ENCODE data around the gene SSH2.
A peak's percentile ranks its signal among the peaks of the same experiment; 100 is the strongest.

SSH2 gene

DNA sequence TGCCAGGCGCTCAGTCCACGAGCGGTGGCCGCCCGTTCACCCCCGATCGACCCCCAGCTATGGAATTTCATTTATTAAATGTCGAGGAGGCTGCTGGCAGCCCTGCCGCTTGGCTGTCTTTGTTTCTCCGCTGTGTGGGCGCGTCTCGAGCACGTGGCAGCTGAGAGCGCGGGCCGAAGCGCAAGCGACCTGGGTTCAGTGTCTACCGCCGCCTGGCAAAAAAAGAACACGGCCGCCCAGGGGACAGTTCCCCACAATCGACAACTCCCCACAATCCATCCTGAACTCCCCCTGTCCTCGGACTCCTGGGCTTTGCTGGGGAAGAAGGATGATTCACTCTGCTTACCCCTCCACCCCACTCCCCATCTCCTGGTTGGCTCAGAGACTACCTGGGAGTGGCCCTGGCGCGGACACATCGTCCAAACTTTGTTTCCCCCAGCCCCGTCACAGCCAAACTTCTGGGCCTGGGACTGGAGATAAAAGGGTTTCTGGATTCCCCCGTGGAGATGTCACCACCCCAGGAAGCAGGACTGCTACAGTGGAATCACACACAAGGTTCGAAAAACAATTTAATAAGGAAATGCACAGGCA, 338.8 kb downstream of the SSH2 start:
- Histone ChIP-seq H3K27me3 (ENCODE audit: control insufficient read depth, insufficient read depth, low read length) (no peaks in the 10 kb centered on the region), H3K4me2 (ENCODE audit: low read length) (peak overlapping the region; percentile 50), H3K79me2 (peaks cover 21% of the 10 kb centered on the region), H3K4me1 (peaks cover 36% of the 10 kb centered on the region), H3K9ac (no peak overlapping the region), H3K27ac (peak overlapping the region; percentile 61), H2AFZ (peak overlapping the region; percentile 91), H3K9me3 (ENCODE audit: control insufficient read depth, low read length) (no peaks in the 10 kb centered on the region), H3K36me3 (ENCODE audit: control insufficient read depth, insufficient read depth, low read length) (no peaks in the 10 kb centered on the region), H3K4me3 (ENCODE audit: low read depth, low read length) (no peak overlapping the region)
- TF ChIP-seq, protein P1, sequence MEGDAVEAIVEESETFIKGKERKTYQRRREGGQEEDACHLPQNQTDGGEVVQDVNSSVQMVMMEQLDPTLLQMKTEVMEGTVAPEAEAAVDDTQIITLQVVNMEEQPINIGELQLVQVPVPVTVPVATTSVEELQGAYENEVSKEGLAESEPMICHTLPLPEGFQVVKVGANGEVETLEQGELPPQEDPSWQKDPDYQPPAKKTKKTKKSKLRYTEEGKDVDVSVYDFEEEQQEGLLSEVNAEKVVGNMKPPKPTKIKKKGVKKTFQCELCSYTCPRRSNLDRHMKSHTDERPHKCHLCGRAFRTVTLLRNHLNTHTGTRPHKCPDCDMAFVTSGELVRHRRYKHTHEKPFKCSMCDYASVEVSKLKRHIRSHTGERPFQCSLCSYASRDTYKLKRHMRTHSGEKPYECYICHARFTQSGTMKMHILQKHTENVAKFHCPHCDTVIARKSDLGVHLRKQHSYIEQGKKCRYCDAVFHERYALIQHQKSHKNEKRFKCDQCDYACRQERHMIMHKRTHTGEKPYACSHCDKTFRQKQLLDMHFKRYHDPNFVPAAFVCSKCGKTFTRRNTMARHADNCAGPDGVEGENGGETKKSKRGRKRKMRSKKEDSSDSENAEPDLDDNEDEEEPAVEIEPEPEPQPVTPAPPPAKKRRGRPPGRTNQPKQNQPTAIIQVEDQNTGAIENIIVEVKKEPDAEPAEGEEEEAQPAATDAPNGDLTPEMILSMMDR (IDR thresholded peaks at IDR 0.05), result no peak

GRCh38 chr17:29590411-29591145, 339.4 kb downstream of the SSH2 start:
- Histone ChIP-seq H2AFZ (peak overlapping the region; percentile 99), H3K9me3 (ENCODE audit: control insufficient read depth, low read length) (no peaks in the 10 kb centered on the region), H3K27me3 (ENCODE audit: control insufficient read depth, insufficient read depth, low read length) (no peaks in the 10 kb centered on the region), H3K79me2 (peaks cover 23% of the 10 kb centered on the region), H3K36me3 (ENCODE audit: control insufficient read depth, insufficient read depth, low read length) (no peaks in the 10 kb centered on the region), H3K27ac (peak overlapping the region; percentile 76), H3K9ac (no peak overlapping the region), H3K4me2 (ENCODE audit: low read length) (peak overlapping the region; percentile 67), H3K4me1 (peaks cover 36% of the 10 kb centered on the region), H3K4me3 (ENCODE audit: low read depth, low read length) (no peak overlapping the region)
- TF ChIP-seq, protein P1 (IDR thresholded peaks at IDR 0.05), result no peak

DNA sequence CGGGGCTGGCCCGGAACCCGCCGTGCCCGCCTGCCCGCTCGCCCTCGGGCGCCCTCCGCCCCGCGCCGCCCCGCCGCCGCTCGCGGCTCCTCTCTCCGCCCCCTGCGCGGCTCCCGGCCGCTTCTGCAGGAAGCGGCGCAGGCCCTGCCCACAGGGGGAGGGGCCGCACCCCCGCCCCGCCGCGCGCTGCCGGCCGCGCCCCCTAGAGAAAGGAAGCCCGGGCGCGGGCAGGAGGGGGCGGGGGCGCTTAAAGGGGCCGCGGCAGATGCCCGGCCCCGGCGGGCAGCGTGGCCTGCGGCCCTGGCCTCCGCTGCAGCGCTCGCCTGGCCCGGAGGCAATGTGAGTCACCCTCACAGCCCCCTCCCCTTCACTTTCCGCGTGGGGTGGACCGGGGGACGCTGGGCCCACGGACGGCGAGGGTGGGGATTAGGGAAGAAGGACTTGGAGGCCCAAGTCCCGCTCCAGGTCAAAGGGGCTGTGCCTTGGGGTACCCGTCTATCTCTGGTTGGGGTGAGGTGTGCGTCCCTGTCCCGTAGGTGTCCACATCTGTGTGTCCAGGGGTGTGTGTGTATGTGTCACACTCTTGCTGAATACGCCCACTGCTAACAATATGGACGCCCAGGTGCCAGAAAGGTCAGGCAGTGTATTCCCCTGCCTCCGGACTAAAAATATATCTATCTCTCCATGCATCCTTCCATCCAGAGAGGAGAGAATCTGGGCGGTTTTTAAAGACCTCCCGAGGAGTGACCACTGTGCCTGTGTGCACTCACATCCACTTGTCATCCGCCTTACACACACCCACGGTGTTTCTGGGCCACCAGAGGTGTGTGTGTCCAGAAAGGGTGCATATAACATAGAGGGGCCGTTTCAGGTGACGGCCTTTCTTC, 340.3 kb downstream of the SSH2 start, which contains the start of gene GIT1:
TSS of gene GIT1 (minus strand) at position 125 of the 887 bp plus-strand sequence. CDS start 270 bp downstream, outside the sequence.
- H3K9me3 ChIP-seq (ENCODE audit: control insufficient read depth, low read length), result no peaks in the 10 kb centered on the region
- peak within 1 kb of the TSS; percentile 99 for H2AFZ ChIP-seq
- peaks cover 29% of the 10 kb centered on the region for H3K79me2 ChIP-seq
- peaks cover 35% of the 10 kb centered on the region for H3K4me1 ChIP-seq
- TF ChIP-seq, protein P1 (IDR thresholded peaks at IDR 0.05), result no peak
- peak within 1 kb of the TSS; percentile 49 for H3K9ac ChIP-seq
- peak within 1 kb of the TSS; percentile 76 for H3K27ac ChIP-seq
- H3K36me3 ChIP-seq (ENCODE audit: control insufficient read depth, insufficient read depth, low read length), result no peaks in the 10 kb centered on the region
- peak within 1 kb of the TSS; percentile 85 for H3K4me2 ChIP-seq (ENCODE audit: low read length)
- H3K27me3 ChIP-seq (ENCODE audit: control insufficient read depth, insufficient read depth, low read length), result no peaks in the 10 kb centered on the region
- H3K4me3 ChIP-seq (ENCODE audit: low read depth, low read length), result peak within 1 kb of the TSS; percentile 81

DNA sequence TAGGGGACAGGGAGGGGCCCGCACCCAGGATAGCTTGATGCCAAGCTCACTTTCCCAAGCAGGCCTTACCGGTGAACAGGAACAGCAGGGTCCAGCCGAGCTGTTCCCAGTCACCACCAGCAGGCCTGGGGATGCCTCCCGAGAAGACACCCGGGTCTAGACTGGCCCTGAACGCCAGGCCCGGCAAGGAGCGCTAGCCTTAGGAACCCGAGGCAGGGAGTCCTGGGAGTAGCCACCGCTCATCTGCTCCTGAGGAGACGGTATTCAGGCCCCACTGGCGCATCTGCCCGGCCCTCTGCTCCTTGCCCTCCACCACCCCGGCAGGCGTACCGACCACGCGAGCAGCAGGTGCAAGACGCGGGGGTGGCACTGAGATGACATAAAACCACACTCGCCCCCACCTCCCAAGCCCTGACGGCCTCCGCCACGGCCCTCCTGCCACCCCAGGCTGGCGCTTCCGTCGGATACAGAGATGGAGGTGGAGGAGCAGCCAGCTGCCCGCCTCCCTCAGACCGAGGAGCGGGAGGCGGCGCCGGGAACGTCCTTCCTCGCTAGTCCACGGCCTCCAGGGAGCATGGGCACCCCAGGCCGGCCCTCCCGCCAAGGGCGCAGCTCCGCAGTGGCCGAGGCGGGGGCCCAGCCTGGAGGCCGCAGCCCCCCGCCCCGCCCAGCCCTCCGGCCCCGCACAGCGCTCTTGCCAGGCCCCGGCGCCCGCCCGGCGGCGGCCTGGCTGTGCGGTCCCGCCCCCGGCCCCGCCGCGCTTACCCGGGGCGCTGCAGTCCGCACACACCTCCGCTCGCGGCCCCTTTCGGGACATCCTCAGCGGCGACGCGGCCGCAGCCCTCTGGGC, 341.2 kb downstream of the SSH2 start:
- H3K4me3 ChIP-seq (ENCODE audit: low read depth, low read length), result peak overlapping the region; percentile 81
- peaks cover 27% of the 10 kb centered on the region for H3K4me1 ChIP-seq
- no peaks in the 10 kb centered on the region for H3K27me3 ChIP-seq (ENCODE audit: control insufficient read depth, insufficient read depth, low read length)
- H3K9ac ChIP-seq, result peak overlapping the region; percentile 49
- no peaks in the 10 kb centered on the region for H3K36me3 ChIP-seq (ENCODE audit: control insufficient read depth, insufficient read depth, low read length)
- no peaks in the 10 kb centered on the region for H3K9me3 ChIP-seq (ENCODE audit: control insufficient read depth, low read length)
- H2AFZ ChIP-seq, result peak overlapping the region; percentile 67
- peak overlapping the region; percentile 85 for H3K4me2 ChIP-seq (ENCODE audit: low read length)
- H3K79me2 ChIP-seq, result peaks cover 34% of the 10 kb centered on the region
- H3K27ac ChIP-seq, result peak overlapping the region; percentile 58
- TF ChIP-seq, protein P1 (IDR thresholded peaks at IDR 0.05), result no peak

Measured in parathyroid adenoma (tissue), 2 donors.